ENCODE measurements around the gene PLLP. TPM values are rescaled to one million over a fixed set of nuclear protein-coding genes. Genes with fewer than 3 reads are reported as not detected.

Gene PLLP
- total RNA-seq, 1 experiment from 2014 or later = 0.72 TPM

DNA sequence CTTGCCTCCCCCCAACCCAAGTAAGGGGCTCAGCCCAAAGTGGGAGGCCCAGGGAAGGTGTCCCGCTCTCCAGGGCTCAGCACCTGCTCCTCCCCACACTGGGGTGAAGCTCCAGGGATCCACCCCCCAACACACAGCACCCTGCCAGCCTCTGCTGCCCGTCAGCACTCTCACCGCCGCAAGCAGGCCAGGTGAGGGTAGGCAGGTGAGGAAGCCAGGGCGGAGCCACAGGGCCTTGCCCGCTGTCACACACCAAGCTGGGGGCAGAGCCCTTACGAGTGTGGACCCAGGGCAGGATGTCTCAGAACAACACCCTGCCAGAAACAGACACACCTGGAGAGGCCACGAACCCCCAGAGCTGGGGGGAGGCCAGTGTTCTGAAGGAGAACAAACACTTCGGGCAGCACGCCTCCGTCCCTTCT lies 19.5 kb downstream of the PLLP start:
- CTCF ChIA-PET = no interaction called here
- TF ChIP-seq TCF7L2 (IDR thresholded peaks at IDR 0.05; ENCODE audit: low read depth, low read length) (no peak), POLR2AphosphoS5 (IDR thresholded peaks at IDR 0.05; ENCODE audit: low read depth, low read length) (no peak), SIN3A (IDR thresholded peaks at IDR 0.05; ENCODE audit: borderline replicate concordance, insufficient read depth, low read depth, low read length) (no peak)
- TF ChIP-seq, protein P1, sequence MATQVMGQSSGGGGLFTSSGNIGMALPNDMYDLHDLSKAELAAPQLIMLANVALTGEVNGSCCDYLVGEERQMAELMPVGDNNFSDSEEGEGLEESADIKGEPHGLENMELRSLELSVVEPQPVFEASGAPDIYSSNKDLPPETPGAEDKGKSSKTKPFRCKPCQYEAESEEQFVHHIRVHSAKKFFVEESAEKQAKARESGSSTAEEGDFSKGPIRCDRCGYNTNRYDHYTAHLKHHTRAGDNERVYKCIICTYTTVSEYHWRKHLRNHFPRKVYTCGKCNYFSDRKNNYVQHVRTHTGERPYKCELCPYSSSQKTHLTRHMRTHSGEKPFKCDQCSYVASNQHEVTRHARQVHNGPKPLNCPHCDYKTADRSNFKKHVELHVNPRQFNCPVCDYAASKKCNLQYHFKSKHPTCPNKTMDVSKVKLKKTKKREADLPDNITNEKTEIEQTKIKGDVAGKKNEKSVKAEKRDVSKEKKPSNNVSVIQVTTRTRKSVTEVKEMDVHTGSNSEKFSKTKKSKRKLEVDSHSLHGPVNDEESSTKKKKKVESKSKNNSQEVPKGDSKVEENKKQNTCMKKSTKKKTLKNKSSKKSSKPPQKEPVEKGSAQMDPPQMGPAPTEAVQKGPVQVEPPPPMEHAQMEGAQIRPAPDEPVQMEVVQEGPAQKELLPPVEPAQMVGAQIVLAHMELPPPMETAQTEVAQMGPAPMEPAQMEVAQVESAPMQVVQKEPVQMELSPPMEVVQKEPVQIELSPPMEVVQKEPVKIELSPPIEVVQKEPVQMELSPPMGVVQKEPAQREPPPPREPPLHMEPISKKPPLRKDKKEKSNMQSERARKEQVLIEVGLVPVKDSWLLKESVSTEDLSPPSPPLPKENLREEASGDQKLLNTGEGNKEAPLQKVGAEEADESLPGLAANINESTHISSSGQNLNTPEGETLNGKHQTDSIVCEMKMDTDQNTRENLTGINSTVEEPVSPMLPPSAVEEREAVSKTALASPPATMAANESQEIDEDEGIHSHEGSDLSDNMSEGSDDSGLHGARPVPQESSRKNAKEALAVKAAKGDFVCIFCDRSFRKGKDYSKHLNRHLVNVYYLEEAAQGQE (IDR thresholded peaks at IDR 0.05; ENCODE audit: insufficient read depth in 1 of 2, low read depth in 2 of 2, low read length in 1 of 2) = no peak
- TF ChIP-seq, protein P2, sequence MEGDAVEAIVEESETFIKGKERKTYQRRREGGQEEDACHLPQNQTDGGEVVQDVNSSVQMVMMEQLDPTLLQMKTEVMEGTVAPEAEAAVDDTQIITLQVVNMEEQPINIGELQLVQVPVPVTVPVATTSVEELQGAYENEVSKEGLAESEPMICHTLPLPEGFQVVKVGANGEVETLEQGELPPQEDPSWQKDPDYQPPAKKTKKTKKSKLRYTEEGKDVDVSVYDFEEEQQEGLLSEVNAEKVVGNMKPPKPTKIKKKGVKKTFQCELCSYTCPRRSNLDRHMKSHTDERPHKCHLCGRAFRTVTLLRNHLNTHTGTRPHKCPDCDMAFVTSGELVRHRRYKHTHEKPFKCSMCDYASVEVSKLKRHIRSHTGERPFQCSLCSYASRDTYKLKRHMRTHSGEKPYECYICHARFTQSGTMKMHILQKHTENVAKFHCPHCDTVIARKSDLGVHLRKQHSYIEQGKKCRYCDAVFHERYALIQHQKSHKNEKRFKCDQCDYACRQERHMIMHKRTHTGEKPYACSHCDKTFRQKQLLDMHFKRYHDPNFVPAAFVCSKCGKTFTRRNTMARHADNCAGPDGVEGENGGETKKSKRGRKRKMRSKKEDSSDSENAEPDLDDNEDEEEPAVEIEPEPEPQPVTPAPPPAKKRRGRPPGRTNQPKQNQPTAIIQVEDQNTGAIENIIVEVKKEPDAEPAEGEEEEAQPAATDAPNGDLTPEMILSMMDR (IDR thresholded peaks at IDR 0.05) = no peak
- in situ Hi-C loops (cut with HindIII; ENCODE audit: low pct_unique_long_range_greater_than_20kb, low sequenced_read_pairs) (no loop called here), intact Hi-C loops (cut with micrococcal nuclease; ENCODE audit: unreplicated experiment) (no loop called here)
- no peak for ATAC-seq
- POLR2A ChIA-PET = no interaction called here
- no peaks in the 10 kb centered on the region for H3K9me3 ChIP-seq (ENCODE audit: control insufficient read depth, insufficient read depth, low read depth, low read length)
- no peak for DNase-seq (ENCODE audit: low read depth, low spot score)
- H3K4me1 ChIP-seq (ENCODE audit: control insufficient read depth, insufficient read depth, low read length) = peaks cover 6% of the 10 kb centered on the region
- H3K27me3 ChIP-seq (ENCODE audit: control insufficient read depth, insufficient read depth, low read length) = no peaks in the 10 kb centered on the region
- no TSS peak for BruUV-seq (replicated peaks)
- no peak overlapping the region for H3K4me3 ChIP-seq (ENCODE audit: low read depth in 2 of 2, low read length in 2 of 2)
- H3K27ac ChIP-seq (ENCODE audit: low read length) = no peak overlapping the region
- H3K36me3 ChIP-seq (ENCODE audit: control insufficient read depth, insufficient read depth, low read length) = no peaks in the 10 kb centered on the region

DNA sequence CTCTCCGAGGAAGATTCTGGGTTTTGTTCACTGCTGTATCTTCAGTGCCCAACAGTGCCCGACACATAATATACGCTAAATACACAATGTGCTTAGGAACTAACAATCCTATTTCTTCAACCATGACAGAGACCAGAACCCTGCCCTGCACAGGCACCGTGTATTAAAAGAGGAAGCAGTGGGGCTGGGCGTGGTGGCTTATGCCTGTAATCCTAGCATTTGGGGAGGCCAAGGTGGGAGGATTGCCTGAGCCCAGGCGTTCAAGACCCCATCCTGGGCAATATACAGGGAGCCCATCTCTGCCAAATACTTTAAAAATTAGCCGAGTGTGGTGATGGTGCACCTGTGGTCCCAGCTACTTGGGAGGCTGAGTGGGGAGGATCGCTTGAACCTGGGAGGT lies 20.1 kb downstream of the PLLP start:
- no peak for DNase-seq (ENCODE audit: low read depth, low spot score)
- BruUV-seq (replicated peaks) = no TSS peak
- intact Hi-C loops (cut with micrococcal nuclease; ENCODE audit: unreplicated experiment) = no loop called here

More for the DNA sequence above, 20.1 kb downstream of the PLLP start:
- Histone ChIP-seq H3K9me3 (ENCODE audit: control insufficient read depth, insufficient read depth, low read depth, low read length) (no peaks in the 10 kb centered on the region), H3K27ac (ENCODE audit: low read length) (no peak overlapping the region), H3K27me3 (ENCODE audit: control insufficient read depth, insufficient read depth, low read length) (no peaks in the 10 kb centered on the region), H3K4me1 (ENCODE audit: control insufficient read depth, insufficient read depth, low read length) (peaks cover 6% of the 10 kb centered on the region), H3K36me3 (ENCODE audit: control insufficient read depth, insufficient read depth, low read length) (no peaks in the 10 kb centered on the region), H3K4me3 (ENCODE audit: low read depth in 2 of 2, low read length in 2 of 2) (no peak overlapping the region)
- no peak for TF ChIP-seq POLR2AphosphoS5 (IDR thresholded peaks at IDR 0.05; ENCODE audit: low read depth, low read length)
- TF ChIP-seq, protein P2 (IDR thresholded peaks at IDR 0.05) = no peak
- TF ChIP-seq, protein P1 (IDR thresholded peaks at IDR 0.05; ENCODE audit: insufficient read depth in 1 of 2, low read depth in 2 of 2, low read length in 1 of 2) = no peak
- no peak for TF ChIP-seq SIN3A (IDR thresholded peaks at IDR 0.05; ENCODE audit: borderline replicate concordance, insufficient read depth, low read depth, low read length)
- TF ChIP-seq TCF7L2 (IDR thresholded peaks at IDR 0.05; ENCODE audit: low read depth, low read length) = no peak
- CTCF ChIA-PET = no interaction called here
- in situ Hi-C loops (cut with HindIII; ENCODE audit: low pct_unique_long_range_greater_than_20kb, low sequenced_read_pairs) = no loop called here
- POLR2A ChIA-PET = no interaction called here
- ATAC-seq = no peak
